HepG2 (cell line): ENCODE results near the gene HOXA10. TPM values are rescaled to one million over a fixed set of nuclear protein-coding genes. Genes with fewer than 3 reads are reported as not detected.

Source experiments
- ATF7 ChIP-seq, 2 experiments: fragments of 450-650 bp in 1 of 2; sonication (generic) in 1 of 2; formaldehyde crosslinking in 1 of 2; IDR thresholded peaks; 2 replicates each; pipeline versions ENCODE4 v1.4.0 to v1.6.1; 2016 to 2020; ENCODE audit warnings: antibody characterized with exemption in 1 of 2, mild to moderate bottlenecking in 1 of 2, missing genetic modification reagents in 1 of 2
- CENPX ChIP-seq: sonication (generic); formaldehyde crosslinking; IDR thresholded peaks from 2 replicates; pipeline ENCODE4 v1.9.0; 2021; ENCODE audit warnings: mild to moderate bottlenecking, missing genetic modification reagents, moderate library complexity
- DMAP1 ChIP-seq: IDR thresholded peaks from 2 replicates; pipeline ENCODE4 v1.6.1; 2016
- E2F5 ChIP-seq: sonication (generic); formaldehyde crosslinking; conservative IDR thresholded peaks from 2 replicates; pipeline ENCODE4 v1.4.0; 2020; ENCODE audit warnings: missing genetic modification reagents
- ELF4 ChIP-seq: sonication (generic); formaldehyde crosslinking; IDR thresholded peaks from 2 replicates; pipeline ENCODE4 v1.5.0; 2020; ENCODE audit warnings: missing genetic modification reagents, mild to moderate bottlenecking, moderate library complexity, borderline replicate concordance
- ERF ChIP-seq: IDR thresholded peaks from 2 replicates; pipeline ENCODE4 v1.6.1; 2018; ENCODE audit warnings: missing biosample characterization, missing genetic modification reagents
- GABPA ChIP-seq, 2 experiments: IDR thresholded peaks; 2 replicates each; pipeline ENCODE4 v1.6.1; 2011 to 2016; ENCODE audit warnings: low read depth in 2 of 2, low read length in 1 of 2, missing biosample characterization in 1 of 2, missing genetic modification characterization in 1 of 2
- GATAD1 ChIP-seq: IDR thresholded peaks from 2 replicates; pipeline ENCODE4 v1.6.1; 2016; ENCODE audit warnings: missing genetic modification reagents, missing compliant biosample characterization
- GLI4 ChIP-seq: sonication (generic); formaldehyde crosslinking; IDR thresholded peaks from 2 replicates; pipeline ENCODE4 v1.5.1; 2020; ENCODE audit warnings: missing genetic modification reagents, mild to moderate bottlenecking, moderate library complexity, borderline replicate concordance
- HDAC2 ChIP-seq: sonication (generic); formaldehyde crosslinking; IDR thresholded peaks from 2 replicates; pipeline ENCODE4 v1.4.0; 2020; ENCODE audit warnings: missing genetic modification reagents
- HOXA9 ChIP-seq: sonication (generic); formaldehyde crosslinking; IDR thresholded peaks from 2 replicates; pipeline ENCODE4 v1.8.1; 2022; ENCODE audit warnings: missing genetic modification reagents, mild to moderate bottlenecking, moderate library complexity, borderline replicate concordance
- MLX ChIP-seq: IDR thresholded peaks from 2 replicates; pipeline ENCODE4 v1.6.1; 2016
- NR2C2 ChIP-seq: sonication (generic); formaldehyde crosslinking; IDR thresholded peaks from 2 replicates; pipeline ENCODE4 v1.4.0; 2020; ENCODE audit warnings: missing genetic modification reagents, mild to moderate bottlenecking, moderate library complexity, borderline replicate concordance
- RFX5 ChIP-seq: IDR thresholded peaks from 2 replicates; pipeline ENCODE4 v1.6.1; 2011; ENCODE audit warnings: low read depth, low read length, improper control_type of control experiment
- TEAD2 ChIP-seq: sonication (generic); formaldehyde crosslinking; IDR thresholded peaks from 2 replicates; pipeline ENCODE4 v1.9.0; 2021; ENCODE audit warnings: missing genetic modification reagents
- ZBTB42 ChIP-seq: sonication (generic); formaldehyde crosslinking; IDR thresholded peaks from 2 replicates; pipeline ENCODE4 v1.5.0; 2020; ENCODE audit warnings: mild to moderate bottlenecking, missing genetic modification reagents
- ZC3H13 ChIP-seq: sonication (generic); formaldehyde crosslinking; IDR thresholded peaks from 2 replicates; pipeline ENCODE4 v1.8.1; 2023; ENCODE audit warnings: mild to moderate bottlenecking, missing genetic modification reagents, moderate library complexity
- ZMAT3 ChIP-seq: sonication (generic); formaldehyde crosslinking; conservative IDR thresholded peaks from 2 replicates; pipeline ENCODE4 v1.7.0; 2021; ENCODE audit warnings: missing genetic modification reagents
- ZNF710 ChIP-seq: sonication (generic); formaldehyde crosslinking; IDR thresholded peaks from 2 replicates; pipeline ENCODE4 v1.5.0; 2020; ENCODE audit warnings: mild to moderate bottlenecking, missing genetic modification reagents, borderline replicate concordance
- ZNF788 ChIP-seq: sonication (generic); formaldehyde crosslinking; IDR thresholded peaks from 2 replicates; pipeline ENCODE4 v1.5.0; 2020; ENCODE audit warnings: mild to moderate bottlenecking, missing genetic modification reagents, borderline replicate concordance
- ZSCAN5A ChIP-seq: sonication (generic); formaldehyde crosslinking; IDR thresholded peaks from 2 replicates; pipeline ENCODE4 v1.8.0; 2022; ENCODE audit warnings: mild to moderate bottlenecking, missing genetic modification reagents, borderline replicate concordance
- ZUFSP ChIP-seq: sonication (generic); formaldehyde crosslinking; IDR thresholded peaks from 2 replicates; pipeline ENCODE4 v1.9.0; 2021; ENCODE audit warnings: missing genetic modification reagents, mild to moderate bottlenecking, borderline replicate concordance
- polyA plus RNA-seq, 8 experiments: library from polyadenylated mRNA; depleted of rRNA in 3 of 8; stranded (reverse) in 7 of 8; unstranded in 1 of 8; fragments of >200 nt; fragmentation: Illumina TruSeq in 4 of 8; extraction: Trizol in 4 of 8; gene quantifications; 2 replicates each; pipeline versions ENCODE4 v1.2.1 to v1.2.3, GENCODE V29; 2011 to 2016; ENCODE audit warnings: low read depth in 4 of 8, missing spikeins in 1 of 8, mixed read lengths in 1 of 8; ENCODE audit not compliant: insufficient read depth in 1 of 8
- total RNA-seq, 5 experiments: library from RNA; depleted of rRNA; stranded (reverse); fragments of >200 nt; fragmentation: Illumina TruSeq; extraction: Trizol; gene quantifications; 2 replicates each; pipeline ENCODE4 v1.2.3, GENCODE V29; 2016; ENCODE audit warnings: low read depth in 1 of 5

HOXA10 gene
- total and polyA plus RNA-seq, 2 of the 13 experiments (the other 11 are each of a cell fraction or from before 2014, with no cell fraction given), result not detected

- TF ChIP-seq ZBTB42 (CRISPR knock-in tag) (no peak), TEAD2 (CRISPR knock-in tag) (0 out of 2 replicates have a peak, but pooled peaks have one; percentile 33), RFX5 (no peak), HOXA9 (CRISPR knock-in tag) (no peak), ZSCAN5A (CRISPR knock-in tag) (peak; percentile 68; the same call in 1 of the 2 replicates), MLX (CRISPR knock-in tag) (no peak), GABPA (IDR thresholded peaks at IDR 0.05; ENCODE audit: low read depth, low read length) (peak; percentile 62), GABPA (CRISPR knock-in tag; IDR thresholded peaks at IDR 0.05; ENCODE audit: low read depth) (peak; percentile 66; the same call in 1 of the 2 replicates), ZUFSP (no peak), ERF (CRISPR knock-in tag) (peak; percentile 65; the same call in 1 of the 2 replicates), HDAC2 (peak; percentile 68), GATAD1 (peak; percentile 66; the same call in 1 of the 2 replicates), ATF7 (IDR thresholded peaks at IDR 0.05) (no peak), ATF7 (CRISPR knock-in tag; IDR thresholded peaks at IDR 0.05) (no peak), ZNF788 (peak; percentile 71; the same call in 1 of the 2 replicates), ZC3H13 (no peak), GLI4 (no peak), ZMAT3 (no peak), ELF4 (peak; percentile 41; the same call in 1 of the 2 replicates), DMAP1 (CRISPR knock-in tag) (peak; percentile 55; the same call in 1 of the 2 replicates), E2F5 (CRISPR knock-in tag) (0 out of 2 replicates have a peak, but pooled peaks have one; percentile 22), NR2C2 (CRISPR knock-in tag) (peak; percentile 88), ZNF710 (CRISPR knock-in tag) (peak; percentile 42; the same call in 1 of the 2 replicates), CENPX (CRISPR knock-in tag) (no peak)
Observed at GRCh38 chr7:27130540-27131389, 43.4 kb downstream of the HOXA10 start, which contains the start of gene HOXA4 (continued).
